ENCODE results near the gene GGT5.
"Not testable (repeated sequence)": the region's sequence is repeated elsewhere in the genome, so short reads cannot be mapped to it uniquely, and the experiment has no call there.

GGT5 gene

DNA sequence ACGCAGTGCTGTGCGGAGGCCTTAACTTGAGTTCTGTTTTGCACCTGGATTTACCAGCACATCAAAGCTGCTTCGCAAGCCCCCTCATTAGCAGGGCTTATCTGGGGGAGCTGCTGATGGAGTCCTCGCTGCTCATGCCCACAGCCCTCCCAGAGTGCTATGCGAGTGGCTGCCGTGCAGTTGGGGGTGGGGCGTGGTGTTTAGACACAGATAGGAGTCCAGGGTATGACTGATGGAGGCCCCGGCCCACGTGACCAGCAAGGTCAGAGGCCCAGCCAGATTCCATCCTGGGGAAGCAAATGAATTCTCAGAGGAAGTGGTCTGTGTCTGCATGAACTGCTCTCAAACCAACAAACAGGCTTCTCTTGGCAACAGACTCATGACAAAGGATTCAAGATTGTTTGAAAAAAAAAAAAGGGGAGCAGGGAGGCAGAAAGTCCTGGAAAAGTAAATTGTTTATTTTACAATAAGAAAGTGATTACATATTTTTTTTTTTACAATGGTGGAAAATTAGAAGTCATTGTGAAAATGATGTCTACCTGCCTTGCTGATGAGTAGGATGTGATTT is 19.5 kb upstream of the GGT5 start:
- not testable (repeated sequence) for DNase-seq (ENCODE audit: low read depth in 2 of 2, low spot score in 1 of 2)

DNA sequence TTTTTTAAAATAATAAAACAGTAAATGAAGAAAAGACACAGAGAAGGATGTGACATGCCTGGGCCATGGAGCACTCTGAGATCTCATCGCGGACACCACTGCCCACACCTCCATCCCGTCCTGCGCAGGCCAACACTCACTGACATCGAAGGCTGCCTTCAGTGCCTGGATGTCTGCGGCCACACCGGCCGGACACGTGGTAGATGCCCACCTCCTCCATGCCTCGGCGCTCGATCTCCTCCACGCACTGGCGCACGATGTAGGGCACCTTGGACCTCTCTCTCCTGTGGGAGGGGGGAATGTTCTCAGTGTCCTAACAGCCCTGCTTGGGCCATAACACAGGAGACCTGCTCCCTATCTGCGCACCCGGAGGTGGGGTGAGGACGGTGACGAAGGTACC is 18.6 kb upstream of the GGT5 start:
- DNase-seq (ENCODE audit: low read depth in 2 of 2, low spot score in 1 of 2), result not testable (repeated sequence)

DNA sequence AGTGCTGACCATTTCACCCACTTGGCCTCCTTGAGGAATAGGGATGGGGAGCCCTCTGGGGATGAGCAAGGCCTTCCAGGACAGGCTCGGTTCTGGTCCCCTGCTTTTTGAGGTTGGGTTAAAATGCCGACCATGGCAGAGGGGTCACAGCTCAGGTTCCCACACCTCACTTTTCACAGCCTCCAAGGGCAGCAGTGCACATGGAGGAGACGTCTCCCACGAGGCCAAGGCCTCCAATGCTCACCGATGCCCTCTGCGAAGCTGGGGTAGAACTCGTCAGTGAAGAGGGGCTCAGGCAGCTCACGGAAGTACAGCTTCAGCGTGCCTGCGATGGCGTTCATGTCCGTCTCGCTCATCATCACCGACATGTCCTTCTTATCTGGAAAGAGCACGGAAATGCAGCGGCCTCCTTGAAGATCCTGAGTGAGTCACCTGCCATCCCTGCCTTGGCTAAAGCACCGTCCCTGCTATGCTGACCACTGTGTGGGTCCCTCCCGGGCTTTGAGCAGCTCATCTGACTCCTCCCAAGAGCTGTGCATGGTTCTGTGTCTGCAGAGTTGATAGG is 17.4 kb upstream of the GGT5 start:
- DNase-seq (ENCODE audit: low read depth in 2 of 2, low spot score in 1 of 2), result not testable (repeated sequence)

DNA sequence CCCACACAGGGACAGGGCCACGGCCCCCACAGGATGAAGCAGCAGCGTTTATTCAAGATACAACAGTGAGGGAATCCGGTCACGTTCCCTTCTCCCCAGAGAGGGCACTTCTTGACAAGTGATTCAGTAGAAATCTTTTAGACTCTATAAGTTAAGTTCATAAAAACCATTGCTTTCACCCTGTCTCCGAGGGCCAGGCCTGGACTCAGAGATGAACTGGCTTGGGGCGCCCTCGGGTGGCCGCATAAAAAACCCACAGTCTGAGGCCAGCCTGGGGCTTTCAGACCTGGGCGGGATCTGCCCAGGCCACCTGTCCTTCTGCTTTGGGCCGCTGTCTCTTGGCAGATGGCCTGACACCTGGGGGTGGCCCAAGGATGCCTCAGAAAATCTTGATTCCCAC is 14.6 kb upstream of the GGT5 start:
- peak; percentile 26 to 42 for DNase-seq (ENCODE audit: low read depth in 2 of 2, low spot score in 1 of 2)

DNA sequence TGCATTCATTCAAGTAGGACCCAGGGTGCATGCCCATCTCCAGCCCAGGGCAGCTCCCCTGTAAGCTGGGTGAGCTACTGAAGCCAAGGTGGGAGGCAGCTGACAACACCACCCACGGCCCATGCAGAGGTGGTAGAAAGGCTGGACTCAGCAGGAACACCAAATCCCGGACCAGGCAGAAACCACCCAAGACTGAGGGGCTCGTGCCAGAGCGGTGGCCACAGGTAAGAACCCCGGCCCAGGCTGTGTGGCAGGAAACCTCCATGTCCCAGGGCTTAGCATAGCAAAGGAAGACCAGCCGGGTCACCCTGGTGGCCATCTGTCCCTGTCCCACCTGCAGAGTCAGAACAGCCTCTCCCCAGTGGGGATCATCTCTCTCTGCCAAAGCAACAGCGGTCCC is 11.9 kb upstream of the GGT5 start:
- not testable (repeated sequence) for DNase-seq (ENCODE audit: low read depth in 2 of 2, low spot score in 1 of 2)

DNA sequence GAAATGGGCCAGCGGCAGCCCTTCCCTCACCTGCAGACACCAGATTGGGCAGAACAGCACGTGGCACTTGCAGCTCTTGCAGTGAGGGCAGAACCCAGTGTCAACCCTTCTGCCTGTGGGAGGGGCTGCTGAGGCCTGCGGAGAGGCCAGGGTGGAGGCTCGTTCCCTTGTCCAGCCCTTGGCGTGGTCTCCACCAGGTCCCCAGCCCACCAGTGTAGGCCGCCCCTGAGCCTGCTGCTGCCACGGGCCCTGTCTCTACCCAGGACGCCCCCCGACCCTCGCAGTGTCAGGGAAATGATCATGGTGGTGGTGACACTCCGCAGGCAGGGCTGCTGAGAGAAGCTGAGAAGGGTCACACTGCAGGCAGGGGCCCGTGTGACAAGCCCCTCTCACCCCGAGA is 11.3 kb upstream of the GGT5 start:
- not testable (repeated sequence) for DNase-seq (ENCODE audit: low read depth in 2 of 2, low spot score in 1 of 2)

DNA sequence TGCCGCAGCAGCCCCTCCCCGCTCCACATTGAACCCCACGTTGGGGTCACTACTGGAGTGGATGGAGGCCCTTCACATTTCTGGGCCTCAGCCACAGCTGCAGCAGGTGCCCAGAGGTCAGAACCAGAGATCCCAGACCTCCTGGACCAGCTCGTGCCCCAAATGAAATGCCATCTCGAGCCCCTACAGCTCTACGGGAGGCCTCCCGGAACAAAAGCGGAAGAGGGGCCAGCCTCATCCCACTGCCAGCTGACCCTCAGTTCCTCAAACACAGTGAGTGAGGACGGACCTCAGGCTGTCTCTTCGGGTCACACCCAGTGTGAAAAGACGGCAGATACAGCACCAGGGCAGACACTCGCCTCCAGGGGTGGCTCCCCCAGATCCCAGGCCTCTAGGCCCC is 8.2 kb upstream of the GGT5 start:
- DNase-seq (ENCODE audit: low read depth in 2 of 2, low spot score in 1 of 2), result not testable (repeated sequence)

DNA sequence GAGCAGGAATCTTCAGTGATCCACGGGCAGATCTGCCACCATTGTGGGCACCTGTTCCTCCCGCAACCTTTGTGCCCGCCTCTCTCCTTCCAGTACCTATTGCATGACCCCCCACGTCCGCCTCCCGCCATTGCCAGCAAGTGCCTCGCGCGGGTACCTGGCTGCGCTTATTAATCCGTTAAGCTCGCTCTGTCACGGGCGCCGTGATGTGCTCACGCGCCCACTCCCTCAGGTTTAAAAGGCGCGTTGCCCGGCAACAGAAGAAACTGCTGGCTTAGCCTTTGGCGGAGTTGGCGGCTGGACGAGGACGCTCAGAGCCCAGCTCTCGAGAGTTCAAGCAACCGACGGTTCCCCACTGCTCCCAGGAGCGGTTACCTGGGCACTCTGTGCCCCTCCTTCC is 6.4 kb upstream of the GGT5 start:
- not testable (repeated sequence) for DNase-seq (ENCODE audit: low read depth in 2 of 2, low spot score in 1 of 2)

DNA sequence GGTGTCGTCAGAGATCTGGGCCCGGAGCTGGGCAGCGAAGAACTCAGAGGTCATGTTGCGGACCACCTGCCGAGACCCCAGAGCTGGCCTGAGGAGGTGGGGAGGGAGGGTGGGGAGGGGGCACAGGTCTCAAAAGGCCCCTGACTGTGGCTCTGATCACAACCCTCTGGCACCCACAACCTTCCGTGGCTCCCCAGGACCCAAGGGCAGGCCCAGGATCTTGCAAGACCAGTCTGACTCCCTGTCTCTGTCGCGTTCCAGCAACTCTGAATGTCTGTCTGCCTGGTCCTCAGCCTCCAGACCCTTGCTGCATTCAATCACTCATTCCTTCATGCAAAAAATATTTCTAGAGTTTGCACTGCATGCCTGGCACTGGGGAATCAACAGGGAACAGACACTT is 4.5 kb upstream of the GGT5 start:
- DNase-seq (ENCODE audit: low read depth in 2 of 2, low spot score in 1 of 2), result not testable (repeated sequence)

DNA sequence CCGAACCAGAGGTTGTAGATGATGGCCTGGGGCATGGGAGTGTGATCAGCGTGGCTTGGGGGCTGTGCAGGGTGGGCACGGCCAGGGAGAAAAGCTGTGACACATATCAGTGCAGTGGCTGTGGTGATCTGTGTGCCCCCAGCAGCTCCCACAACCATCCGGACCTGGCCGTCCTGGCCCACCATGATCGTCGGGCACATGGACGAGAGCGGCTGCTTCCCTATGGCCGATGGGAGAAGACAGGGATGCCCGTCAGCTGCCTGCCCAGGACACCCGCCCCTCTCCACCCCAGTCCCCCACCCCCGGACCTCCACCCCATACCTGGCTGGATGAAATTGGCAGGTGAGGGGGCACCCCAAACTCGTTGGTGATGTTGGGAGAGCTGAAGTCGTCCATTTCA is 3.7 kb upstream of the GGT5 start:
- DNase-seq (ENCODE audit: low read depth in 2 of 2, low spot score in 1 of 2), result not testable (repeated sequence)

DNA sequence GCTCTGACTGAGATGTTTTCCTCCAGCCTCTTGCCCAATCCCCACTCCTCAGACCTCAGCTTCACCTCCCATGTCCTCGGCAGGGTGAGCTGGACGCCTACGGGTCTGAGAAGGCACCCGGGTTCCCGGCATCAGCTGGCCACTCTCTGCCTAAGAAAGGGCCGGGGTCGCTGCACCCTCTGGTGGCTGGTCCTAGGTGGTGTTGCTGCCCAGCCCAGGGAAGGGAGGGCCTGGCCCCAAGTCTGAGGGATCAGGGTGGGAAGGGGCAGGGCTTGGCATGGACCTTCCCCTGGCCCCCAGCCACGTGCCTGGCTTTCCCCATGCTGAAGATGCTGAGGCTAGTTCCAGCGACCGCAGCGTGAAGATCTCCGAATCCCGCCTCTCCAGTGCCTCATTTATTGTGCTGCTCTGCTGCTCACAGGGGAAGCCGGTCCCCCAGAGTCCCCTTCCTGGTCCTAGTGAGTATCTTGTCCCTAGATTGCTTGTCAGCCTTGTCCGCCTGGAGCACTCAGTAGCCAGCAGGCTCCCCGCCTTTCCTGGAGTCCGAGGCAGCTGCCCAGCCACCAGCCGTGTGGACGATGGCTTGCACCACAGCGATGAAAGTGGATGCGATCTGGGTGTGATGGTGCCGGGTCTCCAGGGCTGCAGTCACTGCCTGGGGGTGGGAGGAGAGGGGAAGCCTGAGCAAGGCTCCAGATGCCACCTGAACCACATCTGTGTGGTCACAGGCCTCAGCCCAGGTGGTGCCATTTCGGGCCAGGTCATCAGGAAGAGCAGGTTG is 2.9 kb upstream of the GGT5 start:
- DNase-seq (ENCODE audit: low read depth in 2 of 2, low spot score in 1 of 2), result peak in 1 of 2 donors; percentile 9

DNA sequence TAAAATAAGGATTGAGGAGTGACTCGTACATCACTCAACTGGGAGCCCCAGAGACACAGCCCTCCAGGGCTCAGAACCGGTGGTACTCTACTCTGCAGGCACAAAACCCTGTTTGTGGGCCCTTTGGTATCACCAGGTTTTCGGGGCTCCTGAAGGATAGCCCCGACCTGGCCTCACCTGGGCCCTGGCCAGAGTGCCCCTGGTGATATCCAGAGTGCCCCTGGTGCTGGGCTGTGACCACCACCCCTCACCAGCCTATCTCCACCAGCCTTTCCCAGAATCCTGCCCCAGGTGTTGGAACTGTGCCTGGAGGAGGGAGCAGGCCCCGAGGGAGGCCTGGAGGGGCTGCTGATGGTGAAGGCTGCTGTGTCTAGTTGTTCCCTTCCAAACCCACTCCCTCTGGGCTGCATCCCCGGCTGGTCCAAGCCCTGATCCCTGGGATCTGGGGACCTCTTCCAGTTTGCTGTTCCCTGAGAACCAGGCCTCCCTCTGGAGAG is 2.2 kb upstream of the GGT5 start:
- no peak for DNase-seq (ENCODE audit: low read depth in 2 of 2, low spot score in 1 of 2)

DNA sequence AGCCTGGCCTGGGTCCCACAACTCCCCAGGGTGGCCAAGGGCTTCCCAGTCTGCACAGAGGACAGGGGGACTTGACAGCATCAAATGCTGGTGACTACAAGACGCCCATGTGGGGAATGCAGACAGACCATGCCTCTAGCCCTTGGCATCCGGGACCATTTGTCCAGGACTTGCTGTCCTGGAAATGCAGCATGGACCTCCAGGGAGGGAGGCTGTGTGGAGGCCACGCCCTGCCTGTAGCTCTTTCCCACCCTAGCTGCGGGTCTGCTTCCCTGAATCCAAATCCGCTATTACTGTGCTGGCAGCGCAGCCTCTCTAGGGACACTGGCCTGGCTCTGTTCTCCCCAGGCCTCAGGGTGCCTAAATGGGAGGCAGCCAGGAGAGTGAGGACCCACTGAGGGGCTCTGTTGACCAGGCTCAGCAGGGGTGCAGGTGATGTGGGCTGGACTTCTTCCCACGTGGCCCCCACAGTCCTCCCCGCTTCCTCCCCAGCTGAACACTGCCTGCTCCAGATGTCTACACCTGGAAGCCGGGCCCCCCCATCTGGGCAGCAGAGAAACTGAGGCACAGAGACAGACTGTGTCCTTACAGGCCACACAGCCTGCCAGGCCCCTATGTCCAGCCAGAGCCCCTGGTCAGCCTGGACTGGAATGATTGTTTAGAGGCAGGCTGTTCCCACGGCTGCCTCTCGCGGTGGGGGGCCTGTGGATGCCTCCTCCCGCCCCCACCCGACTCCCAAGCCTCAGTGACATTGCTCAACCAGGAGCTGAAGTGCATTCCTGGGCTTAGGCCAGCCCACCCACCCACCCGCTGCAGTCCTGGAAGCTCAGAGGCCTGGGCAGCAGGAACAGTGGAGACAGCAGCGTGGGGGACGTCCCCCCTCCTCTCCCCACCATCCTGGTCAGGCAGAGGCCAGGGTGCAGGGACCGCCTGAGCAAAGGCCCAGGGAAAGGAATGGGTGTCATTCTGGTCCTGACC is 991 bp upstream of the GGT5 start:
- not testable (repeated sequence) for DNase-seq (ENCODE audit: low read depth in 2 of 2, low spot score in 1 of 2)

DNA sequence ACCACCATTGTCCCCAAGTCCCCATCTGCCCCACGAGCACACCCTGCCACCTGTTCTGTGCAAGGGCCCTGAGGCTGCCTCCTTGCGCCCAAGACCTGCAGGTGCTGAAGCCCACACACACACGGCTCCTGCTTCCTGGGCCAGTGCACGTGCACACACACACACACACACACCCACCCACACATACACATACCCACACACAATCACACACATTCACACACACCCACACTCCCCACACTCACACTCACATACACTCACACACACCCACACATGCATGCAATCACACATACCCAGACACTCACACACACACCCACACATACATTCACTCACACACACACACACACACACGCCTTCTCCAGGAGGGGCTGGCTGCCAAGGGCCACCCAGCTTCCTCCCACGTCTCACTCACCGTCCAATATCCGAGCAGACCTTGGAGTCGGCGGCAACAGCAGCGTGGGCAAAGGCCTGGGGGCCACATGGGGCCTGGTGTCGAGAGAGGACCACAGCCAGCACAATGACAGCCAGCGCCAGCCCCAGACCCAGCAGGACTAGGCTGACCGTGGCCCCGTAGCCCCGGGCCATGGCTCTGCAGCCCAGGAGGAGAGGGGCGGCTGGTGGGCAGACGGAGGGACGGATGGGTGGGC is 616 bp downstream of the GGT5 start:
- no peak for DNase-seq (ENCODE audit: low read depth in 2 of 2, low spot score in 1 of 2)

DNA sequence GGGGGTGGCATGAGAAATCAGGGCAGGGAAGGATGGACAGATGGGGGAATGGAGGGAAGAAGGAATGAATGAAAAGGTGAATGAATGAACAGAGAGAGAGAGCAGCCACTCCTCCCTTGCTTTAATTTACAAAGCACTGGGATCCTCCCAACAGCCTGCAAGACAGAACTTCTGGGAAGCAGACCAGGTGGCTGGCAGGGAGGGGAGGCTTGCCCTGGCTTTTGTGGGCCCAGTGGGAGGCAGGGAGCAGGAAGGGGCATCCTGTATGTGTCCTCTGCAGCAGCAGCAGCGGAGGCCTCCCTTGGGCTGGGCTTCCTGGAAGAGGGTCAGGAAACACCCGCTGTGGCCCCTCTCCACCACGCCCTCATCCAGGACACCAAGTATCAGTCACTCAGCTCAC is 1.5 kb downstream of the GGT5 start:
- DNase-seq (ENCODE audit: low read depth in 2 of 2, low spot score in 1 of 2), result not testable (repeated sequence)

DNA sequence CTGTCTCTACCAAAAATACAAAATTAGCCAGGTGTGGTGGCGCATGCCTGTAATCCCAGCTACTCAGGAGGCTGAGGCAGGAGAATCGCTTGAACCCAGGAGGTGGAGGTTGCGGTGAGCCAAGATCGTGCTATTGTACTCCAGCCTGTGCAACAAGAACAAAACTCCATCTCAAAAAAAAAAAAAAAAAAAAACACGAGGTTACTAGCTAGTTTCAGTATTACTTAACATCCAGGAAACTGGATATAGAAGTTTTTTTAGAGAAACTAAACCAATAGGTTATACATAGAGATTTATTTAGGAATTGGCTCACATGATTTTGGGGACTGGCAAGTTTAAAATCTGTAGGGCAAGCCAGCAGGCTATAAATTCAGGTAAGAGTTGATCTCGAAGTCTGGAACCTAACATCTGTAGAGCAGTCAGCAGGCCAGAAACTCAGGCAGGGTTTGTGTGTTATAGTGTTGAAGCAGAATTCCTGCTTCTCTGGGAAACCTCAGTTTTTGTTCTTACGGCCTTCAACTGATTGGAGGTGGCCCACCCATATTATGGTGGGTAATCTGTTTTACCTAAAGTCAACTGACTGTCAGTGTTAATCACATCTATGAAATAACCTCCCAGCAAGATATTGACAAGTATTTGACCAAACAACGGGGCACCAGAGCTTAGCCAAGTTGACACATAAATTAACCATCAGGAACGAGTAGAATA is 3.7 kb downstream of the GGT5 start:
- DNase-seq (ENCODE audit: low read depth in 2 of 2, low spot score in 1 of 2), result not testable (repeated sequence)

DNA sequence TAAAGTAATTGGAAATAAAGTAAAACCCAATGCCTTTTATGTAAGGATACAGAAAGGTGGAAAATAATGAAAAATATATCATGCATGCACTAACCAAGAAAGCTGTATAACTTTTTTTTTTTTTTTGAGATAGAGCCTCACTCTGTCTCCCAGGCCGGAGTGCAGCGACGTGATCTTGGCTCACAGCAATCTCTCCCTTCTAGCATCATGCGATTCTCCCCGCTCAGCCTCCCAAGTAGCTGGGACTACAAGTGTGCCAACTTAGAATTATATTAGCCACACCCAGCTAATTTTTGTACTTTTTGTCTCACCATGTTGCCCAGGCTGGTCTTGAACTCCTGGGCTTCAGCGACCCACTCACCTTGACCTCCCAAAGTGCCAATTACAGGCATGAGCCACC is 4.5 kb downstream of the GGT5 start:
- no peak for DNase-seq (ENCODE audit: low read depth in 2 of 2, low spot score in 1 of 2)

DNA sequence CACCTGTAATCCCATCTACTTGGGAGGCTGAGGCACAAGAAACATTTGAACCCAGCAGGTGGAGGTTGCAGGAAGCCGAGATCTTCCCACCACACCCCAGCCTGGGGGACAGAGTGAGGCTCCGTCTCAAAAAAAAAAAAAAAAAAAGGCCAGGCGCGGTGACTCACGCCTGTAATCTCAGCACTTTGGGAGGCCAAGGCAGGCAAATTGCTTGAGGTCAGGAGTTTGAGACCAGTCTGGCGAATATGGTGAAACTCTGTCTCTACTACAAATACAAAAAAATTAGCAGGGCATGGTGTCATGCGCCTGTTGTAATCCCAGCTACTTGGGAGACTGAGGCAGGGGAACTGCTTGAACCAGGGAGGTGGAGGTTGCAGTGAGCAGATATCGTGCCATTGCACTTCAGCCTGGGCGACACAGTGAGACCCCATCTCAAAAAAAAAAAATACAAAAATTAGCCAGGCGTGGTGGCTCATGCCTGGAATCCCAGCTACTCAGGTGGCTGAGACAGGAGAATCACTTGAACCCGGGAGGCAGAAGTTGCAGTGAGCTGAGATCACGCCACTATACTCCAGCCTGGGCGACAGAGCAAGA is 6.7 kb downstream of the GGT5 start:
- not testable (repeated sequence) for DNase-seq (ENCODE audit: low read depth in 2 of 2, low spot score in 1 of 2)

DNA sequence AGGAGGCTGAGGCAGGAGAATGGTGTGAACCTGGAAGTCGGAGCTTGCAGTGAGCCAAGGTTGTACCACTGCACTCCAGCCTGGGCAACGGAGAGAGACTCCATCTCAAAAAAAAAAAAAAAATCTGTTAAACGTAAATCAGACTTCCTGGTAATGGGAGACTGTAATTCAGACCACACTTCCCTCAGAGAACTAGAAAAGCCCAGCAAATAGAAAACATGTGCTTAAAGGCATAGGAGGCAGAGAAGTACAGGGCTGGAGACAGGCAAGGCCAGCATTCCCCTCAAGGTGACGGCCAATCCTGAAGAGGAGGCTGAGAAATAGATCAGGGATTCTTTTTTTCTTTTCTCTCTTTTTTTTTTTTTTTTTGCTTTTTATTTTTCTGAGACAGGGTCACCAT is 8.2 kb downstream of the GGT5 start:
- DNase-seq (ENCODE audit: low read depth in 2 of 2, low spot score in 1 of 2), result no peak

DNA sequence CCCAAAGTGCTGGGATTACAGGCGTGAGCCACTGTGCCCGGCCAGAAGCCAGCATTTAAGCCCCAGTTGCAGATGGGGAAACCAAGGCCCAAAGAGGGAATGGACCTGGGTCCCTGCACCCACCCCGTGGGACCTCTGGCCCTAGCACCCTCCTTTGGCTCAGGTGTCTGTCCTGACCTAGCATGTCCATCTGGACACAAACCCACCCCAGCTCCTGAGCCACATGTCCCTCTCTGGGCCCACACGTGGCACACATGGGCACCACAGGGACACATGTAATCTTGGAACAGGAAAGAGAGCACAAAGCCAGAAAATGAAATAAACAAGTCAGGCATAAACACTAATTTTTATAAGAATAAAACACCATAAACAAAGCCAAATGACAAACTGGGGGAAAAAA is 9.6 kb downstream of the GGT5 start:
- DNase-seq (ENCODE audit: low read depth in 2 of 2, low spot score in 1 of 2), result no peak

Measured in stimulated activated CD8-positive, alpha-beta memory T cell treated with anti-CD3 and anti-CD28 coated beads, Interleukin-4, amount 100 ng/mL, for 4 hours (primary cell).